Measurements from ENCODE around the gene ACOX2. TPM values are rescaled to one million over a fixed set of nuclear protein-coding genes. Genes with fewer than 3 reads are reported as not detected.

The ACOX2 gene
- total RNA-seq, 1 experiment from 2014 or later = 12.8 TPM

DNA sequence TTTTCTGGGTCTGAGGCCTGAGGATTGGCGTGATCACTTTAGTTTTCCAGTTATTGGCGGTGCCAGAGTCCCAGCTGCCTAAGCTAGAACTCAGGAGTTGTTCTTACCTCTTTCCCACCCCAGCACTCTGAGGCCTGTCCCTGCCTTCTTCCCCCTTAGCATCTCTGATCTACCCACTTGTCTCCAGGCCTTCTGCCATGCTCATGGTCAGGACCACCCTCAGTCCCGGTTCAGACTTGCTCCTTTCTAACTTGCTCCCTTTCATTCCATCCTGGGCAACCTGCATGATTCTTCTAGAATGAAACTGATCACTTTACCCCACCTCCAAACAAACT is 15.7 kb downstream of the ACOX2 start:
- Histone ChIP-seq H2AFZ (ENCODE audit: low read depth, low read length, poor library complexity, severe bottlenecking) (no peak overlapping the region), H3K4me3 (replicated peaks in 1 of 2; ENCODE audit: low read depth in 1 of 2, low read length in 2 of 2) (no peak overlapping the region), H3K9ac (ENCODE audit: low read length) (no peak overlapping the region), H3K4me1 (ENCODE audit: control insufficient read depth in 1 of 2, insufficient read depth in 2 of 2, low read length in 2 of 2) (peaks cover 6% of the 10 kb centered on the region in 2 experiments), H3K36me3 (ENCODE audit: control insufficient read depth in 1 of 2, insufficient read depth in 2 of 2, low read length in 2 of 2) (no peaks in the 10 kb centered on the region), H3K9me2 (ENCODE audit: insufficient read depth) (no peaks in the 10 kb centered on the region), H3K27me3 (ENCODE audit: insufficient read depth, low read length) (no peaks in the 10 kb centered on the region), H4K20me1 (ENCODE audit: insufficient read depth) (no peaks in the 10 kb centered on the region), H3K27ac (ENCODE audit: low read depth, low read length) (no peak overlapping the region), H3K9me3 (ENCODE audit: control insufficient read depth in 1 of 2, insufficient read depth in 1 of 2, low read depth in 1 of 2, low read length in 2 of 2) (no peaks in the 10 kb centered on the region), H3K79me2 (ENCODE audit: insufficient read depth, low read length) (no peaks in the 10 kb centered on the region), H3K4me2 (ENCODE audit: low read length) (no peak overlapping the region)
- ChIA-PET CTCF (interaction anchor here (1.1 to 1.2 kb wide), 2 partner anchors 10 to 215 kb away, joined by 3 read pairs; partner anchors contain the start of genes HTD2 and RPP14), POLR2A (no interaction called here), RAD21 (ENCODE audit: low non-redundant PET in 1 of 2, low total read pairs in 2 of 2, uncharacterized antibody in 2 of 2, unreplicated experiment in 2 of 2) (no interaction called here)
- TF ChIP-seq EZH2 (IDR thresholded peaks at IDR 0.05) = no peak
- TF ChIP-seq JUND (IDR thresholded peaks at IDR 0.05) = no peak
- no peak for TF ChIP-seq POLR2AphosphoS5 (IDR thresholded peaks at IDR 0.05; ENCODE audit: low read depth, low read length)
- no peak for TF ChIP-seq CBX3 (IDR thresholded peaks at IDR 0.05; ENCODE audit: low read depth)
- no peak for TF ChIP-seq ZNF274 (IDR thresholded peaks at IDR 0.05; ENCODE audit: low read depth, low read length)
- TF ChIP-seq, protein P1, sequence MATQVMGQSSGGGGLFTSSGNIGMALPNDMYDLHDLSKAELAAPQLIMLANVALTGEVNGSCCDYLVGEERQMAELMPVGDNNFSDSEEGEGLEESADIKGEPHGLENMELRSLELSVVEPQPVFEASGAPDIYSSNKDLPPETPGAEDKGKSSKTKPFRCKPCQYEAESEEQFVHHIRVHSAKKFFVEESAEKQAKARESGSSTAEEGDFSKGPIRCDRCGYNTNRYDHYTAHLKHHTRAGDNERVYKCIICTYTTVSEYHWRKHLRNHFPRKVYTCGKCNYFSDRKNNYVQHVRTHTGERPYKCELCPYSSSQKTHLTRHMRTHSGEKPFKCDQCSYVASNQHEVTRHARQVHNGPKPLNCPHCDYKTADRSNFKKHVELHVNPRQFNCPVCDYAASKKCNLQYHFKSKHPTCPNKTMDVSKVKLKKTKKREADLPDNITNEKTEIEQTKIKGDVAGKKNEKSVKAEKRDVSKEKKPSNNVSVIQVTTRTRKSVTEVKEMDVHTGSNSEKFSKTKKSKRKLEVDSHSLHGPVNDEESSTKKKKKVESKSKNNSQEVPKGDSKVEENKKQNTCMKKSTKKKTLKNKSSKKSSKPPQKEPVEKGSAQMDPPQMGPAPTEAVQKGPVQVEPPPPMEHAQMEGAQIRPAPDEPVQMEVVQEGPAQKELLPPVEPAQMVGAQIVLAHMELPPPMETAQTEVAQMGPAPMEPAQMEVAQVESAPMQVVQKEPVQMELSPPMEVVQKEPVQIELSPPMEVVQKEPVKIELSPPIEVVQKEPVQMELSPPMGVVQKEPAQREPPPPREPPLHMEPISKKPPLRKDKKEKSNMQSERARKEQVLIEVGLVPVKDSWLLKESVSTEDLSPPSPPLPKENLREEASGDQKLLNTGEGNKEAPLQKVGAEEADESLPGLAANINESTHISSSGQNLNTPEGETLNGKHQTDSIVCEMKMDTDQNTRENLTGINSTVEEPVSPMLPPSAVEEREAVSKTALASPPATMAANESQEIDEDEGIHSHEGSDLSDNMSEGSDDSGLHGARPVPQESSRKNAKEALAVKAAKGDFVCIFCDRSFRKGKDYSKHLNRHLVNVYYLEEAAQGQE (IDR thresholded peaks at IDR 0.05; ENCODE audit: low read depth) = no peak
- TF ChIP-seq SRF (IDR thresholded peaks at IDR 0.05; ENCODE audit: low read depth) = no peak
- TF ChIP-seq, protein P2, sequence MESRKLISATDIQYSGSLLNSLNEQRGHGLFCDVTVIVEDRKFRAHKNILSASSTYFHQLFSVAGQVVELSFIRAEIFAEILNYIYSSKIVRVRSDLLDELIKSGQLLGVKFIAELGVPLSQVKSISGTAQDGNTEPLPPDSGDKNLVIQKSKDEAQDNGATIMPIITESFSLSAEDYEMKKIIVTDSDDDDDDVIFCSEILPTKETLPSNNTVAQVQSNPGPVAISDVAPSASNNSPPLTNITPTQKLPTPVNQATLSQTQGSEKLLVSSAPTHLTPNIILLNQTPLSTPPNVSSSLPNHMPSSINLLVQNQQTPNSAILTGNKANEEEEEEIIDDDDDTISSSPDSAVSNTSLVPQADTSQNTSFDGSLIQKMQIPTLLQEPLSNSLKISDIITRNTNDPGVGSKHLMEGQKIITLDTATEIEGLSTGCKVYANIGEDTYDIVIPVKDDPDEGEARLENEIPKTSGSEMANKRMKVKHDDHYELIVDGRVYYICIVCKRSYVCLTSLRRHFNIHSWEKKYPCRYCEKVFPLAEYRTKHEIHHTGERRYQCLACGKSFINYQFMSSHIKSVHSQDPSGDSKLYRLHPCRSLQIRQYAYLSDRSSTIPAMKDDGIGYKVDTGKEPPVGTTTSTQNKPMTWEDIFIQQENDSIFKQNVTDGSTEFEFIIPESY (IDR thresholded peaks at IDR 0.05; ENCODE audit: extremely low read depth, insufficient replicate concordance, low read length) = no peak
- no peak for TF ChIP-seq POLR2A (IDR thresholded peaks at IDR 0.05; ENCODE audit: borderline replicate concordance, extremely low read depth, insufficient read depth, insufficient read length)
- TF ChIP-seq, protein P3, sequence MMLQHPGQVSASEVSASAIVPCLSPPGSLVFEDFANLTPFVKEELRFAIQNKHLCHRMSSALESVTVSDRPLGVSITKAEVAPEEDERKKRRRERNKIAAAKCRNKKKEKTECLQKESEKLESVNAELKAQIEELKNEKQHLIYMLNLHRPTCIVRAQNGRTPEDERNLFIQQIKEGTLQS (IDR thresholded peaks at IDR 0.05) = no peak
- TF ChIP-seq SIN3A (IDR thresholded peaks at IDR 0.05; ENCODE audit: low read depth) = no peak
- intact Hi-C loops (cut with micrococcal nuclease) = no loop called here
- DNase-seq (ENCODE audit: low read depth, low spot score) = no peak
- ATAC-seq = no peak
- BruUV-seq (replicated peaks) = no TSS peak
